Measurements from ENCODE around the gene SCAP.

Gene SCAP

GRCh38 chr3:47412842-47413520, 62.8 kb downstream of the SCAP start:
- no peak for DNase-seq

GRCh38 chr3:47412453-47412756, 63.3 kb downstream of the SCAP start:
- DNase-seq = no peak

- DNase-seq = no peak
These were observed 63.9 kb downstream of the SCAP start for GRCh38 chr3:47411696-47412452.

- no peak for DNase-seq
These were observed 64.7 kb downstream of the SCAP start for GRCh38 chr3:47410801-47411646.

GRCh38 chr3:47410417-47410720, 65.4 kb downstream of the SCAP start:
- DNase-seq = no peak

GRCh38 chr3:47409688-47410416, 65.9 kb downstream of the SCAP start:
- no peak for DNase-seq

- DNase-seq = no peak
These were observed 66.5 kb downstream of the SCAP start for GRCh38 chr3:47409284-47409683.

- no peak for DNase-seq
These were observed 66.9 kb downstream of the SCAP start for GRCh38 chr3:47408839-47409229.

GRCh38 chr3:47407896-47408838, 67.6 kb downstream of the SCAP start:
- DNase-seq = no peak

GRCh38 chr3:47407237-47407636, 68.5 kb downstream of the SCAP start:
- no peak for DNase-seq

- no peak for DNase-seq
These were observed 69.0 kb downstream of the SCAP start for GRCh38 chr3:47406762-47407149.

GRCh38 chr3:47405820-47406761, 69.7 kb downstream of the SCAP start:
- DNase-seq = no peak

GRCh38 chr3:47404955-47405790, 70.6 kb downstream of the SCAP start:
- DNase-seq = no peak

GRCh38 chr3:47404431-47404876, 71.3 kb downstream of the SCAP start:
- no peak for DNase-seq

- DNase-seq = no peak
These were observed 76.0 kb downstream of the SCAP start for GRCh38 chr3:47399531-47400270.

- no peak for DNase-seq
These were observed 76.7 kb downstream of the SCAP start for GRCh38 chr3:47399016-47399415.

GRCh38 chr3:47398228-47398627, 77.5 kb downstream of the SCAP start:
- no peak for DNase-seq

- no peak for DNase-seq
These were observed 80.9 kb downstream of the SCAP start for GRCh38 chr3:47394881-47395280.
